HG03439 (cell line): Measurements from ENCODE around the gene CAP2.
"Not testable (repeated sequence)": the region's sequence is repeated elsewhere in the genome, so short reads cannot be mapped to it uniquely, and the experiment has no call there.

Source experiments
- ATAC-seq: cut with Tn5 transposase; IDR thresholded peaks from one replicate; pipeline ENCODE4 v1.9.1; 2021; ENCODE audit warnings: mild to moderate bottlenecking, moderate library complexity; ENCODE audit not compliant: unreplicated experiment

CAP2 gene

GRCh38 chr6:17562636-17563035 lies 169.2 kb downstream of the CAP2 start:
- ATAC-seq: no peak

- ATAC-seq: no peak
These were observed 172.0 kb downstream of the CAP2 start for GRCh38 chr6:17565399-17565798.

GRCh38 chr6:17574866-17575560 lies 181.6 kb downstream of the CAP2 start:
- no peak for ATAC-seq

GRCh38 chr6:17577059-17577458 lies 183.7 kb downstream of the CAP2 start:
- ATAC-seq: no peak

- no peak for ATAC-seq
These were observed 187.2 kb downstream of the CAP2 start for GRCh38 chr6:17580518-17581048.

GRCh38 chr6:17581282-17581681 lies 187.9 kb downstream of the CAP2 start:
- not testable (repeated sequence) for ATAC-seq

GRCh38 chr6:17583811-17584210 lies 190.4 kb downstream of the CAP2 start:
- ATAC-seq: no peak

GRCh38 chr6:17584241-17584803 lies 190.9 kb downstream of the CAP2 start:
- ATAC-seq: no peak

- no peak for ATAC-seq
These were observed 192.5 kb downstream of the CAP2 start for GRCh38 chr6:17585766-17586490.

GRCh38 chr6:17586623-17587022 lies 193.2 kb downstream of the CAP2 start:
- ATAC-seq: not testable (repeated sequence)

- ATAC-seq: no peak
These were observed 194.6 kb downstream of the CAP2 start for GRCh38 chr6:17588011-17588410.

- no peak for ATAC-seq
These were observed 196.2 kb downstream of the CAP2 start for GRCh38 chr6:17589406-17590096.

- ATAC-seq: no peak
These were observed 197.9 kb downstream of the CAP2 start for GRCh38 chr6:17591287-17591686.

- no peak for ATAC-seq
These were observed 199.9 kb downstream of the CAP2 start for GRCh38 chr6:17593246-17593645.

- no peak for ATAC-seq
These were observed 202.7 kb downstream of the CAP2 start for GRCh38 chr6:17596085-17596484.

- ATAC-seq: peak; percentile 79
These were observed 206.6 kb downstream of the CAP2 start, which contains the start of gene FAM8A1 for GRCh38 chr6:17599877-17600526. TSS of gene FAM8A1 (plus strand) at chr6:17600302. CDS start at chr6:17600410, 108 bp downstream.

GRCh38 chr6:17600527-17601385 lies 207.4 kb downstream of the CAP2 start:
- ATAC-seq: peak; percentile 58

- no peak for ATAC-seq
These were observed 207.9 kb downstream of the CAP2 start for GRCh38 chr6:17601386-17601703.

- no peak for ATAC-seq
These were observed 209.5 kb downstream of the CAP2 start for GRCh38 chr6:17602888-17603287.

- no peak for ATAC-seq
These were observed 213.2 kb downstream of the CAP2 start for GRCh38 chr6:17606606-17607005.
